HAP-1 (cell line): Measurements from ENCODE around the gene SNPH.
"Not testable (repeated sequence)": the region's sequence is repeated elsewhere in the genome, so short reads cannot be mapped to it uniquely, and the experiment has no call there.

ENCODE experiments used
- DNase-seq, 2 experiments: peaks; one replicate each; pipeline ENCODE4 v3.0.0-alpha.2; 2016 to 2020; ENCODE audit warnings: low spot score in 2 of 2
- H3K27me3 ChIP-seq: fragments of 250-450 bp; sonication (Bioruptor Pico); 2 replicates; pipeline ENCODE4 v1.5.1; 2020; ENCODE audit warnings: low read depth, mild to moderate bottlenecking, moderate library complexity
- H3K36me3 ChIP-seq: fragments of 250-450 bp; sonication (Bioruptor Pico); replicated peaks from 2 replicates; pipeline ENCODE4 v1.5.1; 2020; ENCODE audit warnings: mild to moderate bottlenecking
- H3K4me1 ChIP-seq: fragments of 250-450 bp; sonication (Bioruptor Pico); 2 replicates; pipeline ENCODE4 v1.5.1; 2020; ENCODE audit warnings: mild to moderate bottlenecking
- H3K4me3 ChIP-seq: fragments of 250-450 bp; sonication (Bioruptor Pico); 2 replicates; pipeline ENCODE4 v1.5.1; 2020; ENCODE audit warnings: mild to moderate bottlenecking, moderate library complexity
- H3K9me3 ChIP-seq: fragments of 250-450 bp; sonication (Bioruptor Pico); 2 replicates; pipeline ENCODE4 v1.5.1; 2020; ENCODE audit warnings: mild to moderate bottlenecking, moderate library complexity
- in situ Hi-C: fragments of 300-500 bp; cut with MboI; formaldehyde crosslinking; loops from 3 replicates; pipeline ENCODE4 v1.14.3; 2020; ENCODE audit warnings: low sequenced_read_pairs, inconsistent platforms, mixed read lengths

SNPH gene

GRCh38 chr20:1266167-1266973 is at the start of gene SNPH:
Gene SNPH (plus strand): TSS chr20:1266294. CDS start chr20:1296240, 29,946 bp downstream.
- Histone ChIP-seq H3K4me3 (peak within 1 kb of the TSS; percentile 48), H3K36me3 (no peaks in the 10 kb centered on the region), H3K9me3 (no peaks in the 10 kb centered on the region), H3K27me3 (no peaks in the 10 kb centered on the region; the same call in 1 of the 2 replicates), H3K4me1 (no peaks in the 10 kb centered on the region; the same call in 1 of the 2 replicates)
- peak; percentile 65 to 77 for DNase-seq
- in situ Hi-C loops, result no loop called here

- H3K9me3 ChIP-seq, H3K4me1 ChIP-seq, in situ Hi-C loops, DNase-seq, H3K36me3 ChIP-seq, H3K4me3 ChIP-seq: not testable (repeated sequence)
- peaks cover 11% of the 10 kb centered on the region for H3K27me3 ChIP-seq
Measured at GRCh38 chr20:1216527-1217427, 49.3 kb upstream of the SNPH start.

- H3K36me3 ChIP-seq, H3K4me3 ChIP-seq, in situ Hi-C loops, H3K9me3 ChIP-seq, DNase-seq, H3K4me1 ChIP-seq: not testable (repeated sequence)
- peaks cover 26% of the 10 kb centered on the region for H3K27me3 ChIP-seq
Measured at GRCh38 chr20:1222750-1223149, 43.3 kb upstream of the SNPH start.

GRCh38 chr20:1224205-1224890 is 41.7 kb upstream of the SNPH start:
- Histone ChIP-seq H3K4me1 (peaks cover 3% of the 10 kb centered on the region; the same call in 1 of the 2 replicates), H3K9me3 (no peaks in the 10 kb centered on the region), H3K27me3 (peaks cover 42% of the 10 kb centered on the region), H3K36me3 (no peaks in the 10 kb centered on the region), H3K4me3 (no peak overlapping the region)
- no peak for DNase-seq
- in situ Hi-C loops, result no loop called here

- peaks cover 3% of the 10 kb centered on the region; the same call in 1 of the 2 replicates for H3K4me1 ChIP-seq
- no peaks in the 10 kb centered on the region for H3K9me3 ChIP-seq
- peak in 1 of 2 experiments; percentile 68 for DNase-seq
- H3K36me3 ChIP-seq, result no peaks in the 10 kb centered on the region
- peak overlapping the region; percentile 31 for H3K4me3 ChIP-seq
- peaks cover 43% of the 10 kb centered on the region for H3K27me3 ChIP-seq
- in situ Hi-C loops, result no loop called here
Measured at GRCh38 chr20:1225263-1225782, 40.8 kb upstream of the SNPH start.

GRCh38 chr20:1225783-1226654 is 40.1 kb upstream of the SNPH start, which contains the start of gene RAD21L1:
Gene RAD21L1 (plus strand): TSS chr20:1226044. CDS start chr20:1228454, 2,410 bp downstream.
- in situ Hi-C loops, result no loop called here
- no peaks in the 10 kb centered on the region for H3K36me3 ChIP-seq
- H3K4me1 ChIP-seq, result peaks cover 3% of the 10 kb centered on the region; the same call in 1 of the 2 replicates
- DNase-seq, result peak; percentile 49 to 94
- no peaks in the 10 kb centered on the region for H3K9me3 ChIP-seq
- H3K27me3 ChIP-seq, result peaks cover 49% of the 10 kb centered on the region
- peak within 1 kb of the TSS; percentile 38 for H3K4me3 ChIP-seq

GRCh38 chr20:1229541-1229940 is 36.6 kb upstream of the SNPH start:
- Histone ChIP-seq H3K27me3 (peaks cover 69% of the 10 kb centered on the region), H3K4me3 (no peak overlapping the region)

GRCh38 chr20:1232286-1233111 is 33.6 kb upstream of the SNPH start:
- H3K4me3 ChIP-seq, result no peak overlapping the region
- H3K9me3 ChIP-seq, result no peaks in the 10 kb centered on the region
- H3K27me3 ChIP-seq, result peaks cover 60% of the 10 kb centered on the region
- in situ Hi-C loops, result no loop called here
- DNase-seq, result no peak
- H3K4me1 ChIP-seq, result no peaks in the 10 kb centered on the region
- no peaks in the 10 kb centered on the region for H3K36me3 ChIP-seq

More at GRCh38 chr20:1229541-1229940, 36.6 kb upstream of the SNPH start:
- in situ Hi-C loops, result no loop called here
- Histone ChIP-seq H3K9me3 (no peaks in the 10 kb centered on the region), H3K4me1 (peaks cover 3% of the 10 kb centered on the region; the same call in 1 of the 2 replicates), H3K36me3 (no peaks in the 10 kb centered on the region)
- no peak for DNase-seq

GRCh38 chr20:1240549-1240948 is 25.5 kb upstream of the SNPH start:
- Histone ChIP-seq H3K27me3 (peaks cover 57% of the 10 kb centered on the region), H3K36me3 (no peaks in the 10 kb centered on the region), H3K4me1 (no peaks in the 10 kb centered on the region), H3K4me3 (no peak overlapping the region), H3K9me3 (no peaks in the 10 kb centered on the region)
- no peak for DNase-seq
- in situ Hi-C loops, result no loop called here

GRCh38 chr20:1241456-1241855 is 24.6 kb upstream of the SNPH start:
- no peaks in the 10 kb centered on the region for H3K36me3 ChIP-seq
- no peak for DNase-seq
- no peaks in the 10 kb centered on the region for H3K4me1 ChIP-seq
- H3K9me3 ChIP-seq, result no peaks in the 10 kb centered on the region
- H3K27me3 ChIP-seq, result peaks cover 58% of the 10 kb centered on the region
- in situ Hi-C loops, result no loop called here
- no peak overlapping the region for H3K4me3 ChIP-seq

GRCh38 chr20:1242099-1242498 is 24.0 kb upstream of the SNPH start:
- H3K36me3 ChIP-seq, result no peaks in the 10 kb centered on the region
- H3K9me3 ChIP-seq, result no peaks in the 10 kb centered on the region
- H3K4me1 ChIP-seq, result no peaks in the 10 kb centered on the region
- H3K4me3 ChIP-seq, result no peak overlapping the region
- no peak for DNase-seq
- in situ Hi-C loops, result no loop called here
- H3K27me3 ChIP-seq, result peaks cover 64% of the 10 kb centered on the region

GRCh38 chr20:1242530-1242929 is 23.6 kb upstream of the SNPH start:
- no peak for DNase-seq
- H3K36me3 ChIP-seq, result no peaks in the 10 kb centered on the region
- no peaks in the 10 kb centered on the region for H3K4me1 ChIP-seq
- H3K27me3 ChIP-seq, result peaks cover 64% of the 10 kb centered on the region
- in situ Hi-C loops, result no loop called here
- no peak overlapping the region for H3K4me3 ChIP-seq
- H3K9me3 ChIP-seq, result no peaks in the 10 kb centered on the region
